ENCODE data around the gene FAM72B. TPM values are rescaled to one million over a fixed set of nuclear protein-coding genes. Genes with fewer than 3 reads are reported as not detected.
A peak's percentile ranks its signal among the peaks of the same experiment; 100 is the strongest.
"Not testable (repeated sequence)": the region's sequence is repeated elsewhere in the genome, so short reads cannot be mapped to it uniquely, and the experiment has no call there.

The FAM72B gene
- total and polyA plus RNA-seq, 2 experiments from 2014 or later = 1.5 to 1.7 TPM

GRCh38 chr1:121202986-121203385, 18.8 kb upstream of the FAM72B start:
- H3K27ac ChIP-seq; DNase-seq (ENCODE audit: low spot score): not testable (repeated sequence)
- WGBS (ENCODE audit: low lambda C conversion rate, missing lambda C conversion rate) = 83% methylated on average over 3 of the region's 3 CpGs

GRCh38 chr1:121200985-121201981, 17.1 kb upstream of the FAM72B start:
- H3K4me2 ChIP-seq = peak overlapping the region; percentile 72
- WGBS (ENCODE audit: low lambda C conversion rate, missing lambda C conversion rate) = 38% methylated on average over 9 of the region's 13 CpGs
- H3K9me3 ChIP-seq (ENCODE audit: low read depth); H3K27me3 ChIP-seq; H3K36me3 ChIP-seq (replicated peaks; ENCODE audit: insufficient read depth, low read depth); H3K79me2 ChIP-seq; H3K4me3 ChIP-seq; H3K4me1 ChIP-seq (ENCODE audit: insufficient read depth); H3K9me2 ChIP-seq (replicated peaks; ENCODE audit: insufficient read depth); H2AFZ ChIP-seq; H4K20me1 ChIP-seq (ENCODE audit: insufficient read depth, poor library complexity, severe bottlenecking): not testable (repeated sequence)
- DNase-seq (ENCODE audit: low spot score) = peak; percentile 4
- peak overlapping the region; percentile 25 for H3K27ac ChIP-seq

More at GRCh38 chr1:121202986-121203385, 18.8 kb upstream of the FAM72B start:
- not testable (repeated sequence) for H3K27me3 ChIP-seq; H3K79me2 ChIP-seq; H3K4me2 ChIP-seq; H3K4me3 ChIP-seq; H3K9me2 ChIP-seq (replicated peaks; ENCODE audit: insufficient read depth); H3K9me3 ChIP-seq (ENCODE audit: low read depth); H2AFZ ChIP-seq; H4K20me1 ChIP-seq (ENCODE audit: insufficient read depth, poor library complexity, severe bottlenecking); H3K36me3 ChIP-seq (replicated peaks; ENCODE audit: insufficient read depth, low read depth); H3K4me1 ChIP-seq (ENCODE audit: insufficient read depth)

GRCh38 chr1:121200232-121200631, 16.1 kb upstream of the FAM72B start:
- H3K36me3 ChIP-seq (replicated peaks; ENCODE audit: insufficient read depth, low read depth); H3K4me3 ChIP-seq; H2AFZ ChIP-seq; H4K20me1 ChIP-seq (ENCODE audit: insufficient read depth, poor library complexity, severe bottlenecking); DNase-seq (ENCODE audit: low spot score); H3K27me3 ChIP-seq; H3K79me2 ChIP-seq; H3K9me3 ChIP-seq (ENCODE audit: low read depth); H3K4me1 ChIP-seq (ENCODE audit: insufficient read depth); H3K9me2 ChIP-seq (replicated peaks; ENCODE audit: insufficient read depth); H3K4me2 ChIP-seq; H3K27ac ChIP-seq: not testable (repeated sequence)
- WGBS (ENCODE audit: low lambda C conversion rate, missing lambda C conversion rate) = no CpG with 5 or more reads among the region's 1 CpG

- not testable (repeated sequence) for H2AFZ ChIP-seq; H3K27ac ChIP-seq; H3K36me3 ChIP-seq (replicated peaks; ENCODE audit: insufficient read depth, low read depth); H3K4me1 ChIP-seq (ENCODE audit: insufficient read depth); H3K79me2 ChIP-seq; H3K27me3 ChIP-seq; H3K9me3 ChIP-seq (ENCODE audit: low read depth); H3K9me2 ChIP-seq (replicated peaks; ENCODE audit: insufficient read depth); H3K4me3 ChIP-seq; H4K20me1 ChIP-seq (ENCODE audit: insufficient read depth, poor library complexity, severe bottlenecking); DNase-seq (ENCODE audit: low spot score); H3K4me2 ChIP-seq
- WGBS (ENCODE audit: low lambda C conversion rate, missing lambda C conversion rate) = 100% methylated on average over 1 of the region's 3 CpGs
Observed at GRCh38 chr1:121199763-121200162, 15.6 kb upstream of the FAM72B start.

- not testable (repeated sequence) for H3K4me1 ChIP-seq (ENCODE audit: insufficient read depth); H3K4me2 ChIP-seq; H2AFZ ChIP-seq; H3K9me3 ChIP-seq (ENCODE audit: low read depth); H4K20me1 ChIP-seq (ENCODE audit: insufficient read depth, poor library complexity, severe bottlenecking); H3K27me3 ChIP-seq; H3K9me2 ChIP-seq (replicated peaks; ENCODE audit: insufficient read depth); H3K36me3 ChIP-seq (replicated peaks; ENCODE audit: insufficient read depth, low read depth); DNase-seq (ENCODE audit: low spot score); H3K27ac ChIP-seq; H3K79me2 ChIP-seq; H3K4me3 ChIP-seq
- WGBS (ENCODE audit: low lambda C conversion rate, missing lambda C conversion rate) = 93% methylated on average over 3 of the region's 7 CpGs
Observed at GRCh38 chr1:121197095-121197882, 13.1 kb upstream of the FAM72B start.

- H3K27ac ChIP-seq; H3K36me3 ChIP-seq (replicated peaks; ENCODE audit: insufficient read depth, low read depth); H3K4me3 ChIP-seq; H3K9me2 ChIP-seq (replicated peaks; ENCODE audit: insufficient read depth); H3K4me1 ChIP-seq (ENCODE audit: insufficient read depth); H3K79me2 ChIP-seq; DNase-seq (ENCODE audit: low spot score); H3K9me3 ChIP-seq (ENCODE audit: low read depth); H4K20me1 ChIP-seq (ENCODE audit: insufficient read depth, poor library complexity, severe bottlenecking); H3K27me3 ChIP-seq; H2AFZ ChIP-seq; H3K4me2 ChIP-seq: not testable (repeated sequence)
- 90% methylated on average over 1 of the region's 2 CpGs for WGBS (ENCODE audit: low lambda C conversion rate, missing lambda C conversion rate)
Observed at GRCh38 chr1:121192512-121192911, 8.4 kb upstream of the FAM72B start.

GRCh38 chr1:121187914-121188313, 3.8 kb upstream of the FAM72B start:
- not testable (repeated sequence) for H3K27me3 ChIP-seq; H3K27ac ChIP-seq; H3K79me2 ChIP-seq; H3K4me3 ChIP-seq; DNase-seq (ENCODE audit: low spot score); H2AFZ ChIP-seq; H3K36me3 ChIP-seq (replicated peaks; ENCODE audit: insufficient read depth, low read depth); H3K9me2 ChIP-seq (replicated peaks; ENCODE audit: insufficient read depth); H3K4me1 ChIP-seq (ENCODE audit: insufficient read depth); H3K9me3 ChIP-seq (ENCODE audit: low read depth); H4K20me1 ChIP-seq (ENCODE audit: insufficient read depth, poor library complexity, severe bottlenecking)
- peak overlapping the region; percentile 65 for H3K4me2 ChIP-seq
- 82% methylated on average over 5 of the region's 5 CpGs for WGBS (ENCODE audit: low lambda C conversion rate, missing lambda C conversion rate)

- not testable (repeated sequence) for H3K79me2 ChIP-seq; H4K20me1 ChIP-seq (ENCODE audit: insufficient read depth, poor library complexity, severe bottlenecking); H3K9me3 ChIP-seq (ENCODE audit: low read depth); H3K4me1 ChIP-seq (ENCODE audit: insufficient read depth); H3K4me2 ChIP-seq; H3K27ac ChIP-seq; H3K27me3 ChIP-seq; H3K4me3 ChIP-seq; H2AFZ ChIP-seq; DNase-seq (ENCODE audit: low spot score); H3K9me2 ChIP-seq (replicated peaks; ENCODE audit: insufficient read depth); H3K36me3 ChIP-seq (replicated peaks; ENCODE audit: insufficient read depth, low read depth)
- no CpG with 5 or more reads among the region's 20 CpGs for WGBS (ENCODE audit: low lambda C conversion rate, missing lambda C conversion rate)
Observed at GRCh38 chr1:121186191-121186590, 2.1 kb upstream of the FAM72B start.

Measured in hepatocyte (in vitro differentiated cells).